ENCODE data around the gene CTU1.
"Not testable (repeated sequence)": the region's sequence is repeated elsewhere in the genome, so short reads cannot be mapped to it uniquely, and the experiment has no call there.

- not testable (repeated sequence) for TF ChIP-seq CTCF (IDR thresholded peaks at IDR 0.05); ZFX (IDR thresholded peaks at IDR 0.05; ENCODE audit: borderline replicate concordance)
Measured at GRCh38 chr19:51142809-51143475, 34.7 kb upstream of the CTU1 start.
